Measurements from ENCODE around the gene ANKRD27. TPM values are rescaled to one million over a fixed set of nuclear protein-coding genes. Genes with fewer than 3 reads are reported as not detected.

Gene ANKRD27
- total and polyA plus RNA-seq, 10 of the 15 experiments (the other 5 are each of a cell fraction or from before 2014, with no cell fraction given), result 2.8 to 49.9 (median 28.5) TPM

GRCh38 chr19:32598022-32598421 lies 77.0 kb downstream of the ANKRD27 start:
- ATAC-seq (no peak), DNase-seq (ENCODE audit: low read depth, low spot score) (no peak)

More at GRCh38 chr19:32598022-32598421, 77.0 kb downstream of the ANKRD27 start:
- H3K4me2 ChIP-seq (ENCODE audit: control insufficient read depth, insufficient read depth), result no peak overlapping the region
- no peak overlapping the region for H3K4me3 ChIP-seq
- CTCF ChIA-PET, result interaction anchor here (0.8 to 1.9 kb wide), 3 partner anchors 51 to 377 kb away, joined by 3 read pairs; no protein-coding TSS in a partner anchor
- no peak overlapping the region for H3K9ac ChIP-seq (ENCODE audit: control insufficient read depth, insufficient read depth, low read length)
- no peaks in the 10 kb centered on the region; the same call in 2 of the 3 replicates for H3K9me3 ChIP-seq (replicated peaks; ENCODE audit: control insufficient read depth, insufficient read depth, low read length)
- intact Hi-C loops (cut with micrococcal nuclease; ENCODE audit: unreplicated experiment), result no loop called here
- in situ Hi-C loops (cut with MboI), result no loop called here
- H3K4me1 ChIP-seq (ENCODE audit: control insufficient read depth, insufficient read depth, low read length), result no peaks in the 10 kb centered on the region
- no peaks in the 10 kb centered on the region for H4K20me1 ChIP-seq (ENCODE audit: control insufficient read depth, insufficient read depth)
- no peak overlapping the region for H2AFZ ChIP-seq (ENCODE audit: control insufficient read depth, low read depth, low read length)
- RAD21 ChIA-PET (ENCODE audit: unreplicated experiment), result no interaction called here
- no peaks in the 10 kb centered on the region for H3K27me3 ChIP-seq (replicated peaks in 1 of 2; ENCODE audit: control insufficient read depth in 2 of 2, insufficient read depth in 2 of 2, low read length in 1 of 2)
- SMC1A ChIA-PET (ENCODE audit: uncharacterized antibody, unreplicated experiment), result interaction anchor here (0.7 kb wide), 1 partner anchor 93 kb away, joined by 3 read pairs; no protein-coding TSS in a partner anchor
- no peaks in the 10 kb centered on the region for H3K79me2 ChIP-seq (ENCODE audit: control insufficient read depth, insufficient read depth, low read length)
- FAIRE-seq, result no peak
- WGBS (ENCODE audit: insufficient coverage, insufficient replicate concordance, low lambda C conversion rate, missing lambda C conversion rate), result 87% methylated on average over 11 of the region's 11 CpGs
- TF ChIP-seq SMAD1 (IDR thresholded peaks at IDR 0.05; ENCODE audit: low read depth, partially characterized antibody), result no peak
- no peak for TF ChIP-seq HCFC1 (IDR thresholded peaks at IDR 0.05; ENCODE audit: low read length)
- TF ChIP-seq ATF2 (IDR thresholded peaks at IDR 0.05; ENCODE audit: low read length), result no peak
- no peak for TF ChIP-seq TCF12 (IDR thresholded peaks at IDR 0.05; ENCODE audit: low read depth, low read length)
- TF ChIP-seq MEF2A (IDR thresholded peaks at IDR 0.05; ENCODE audit: insufficient read depth, low read depth, low read length), result no peak
- TF ChIP-seq RAD51 (IDR thresholded peaks at IDR 0.05), result no peak
- TF ChIP-seq, protein P1, sequence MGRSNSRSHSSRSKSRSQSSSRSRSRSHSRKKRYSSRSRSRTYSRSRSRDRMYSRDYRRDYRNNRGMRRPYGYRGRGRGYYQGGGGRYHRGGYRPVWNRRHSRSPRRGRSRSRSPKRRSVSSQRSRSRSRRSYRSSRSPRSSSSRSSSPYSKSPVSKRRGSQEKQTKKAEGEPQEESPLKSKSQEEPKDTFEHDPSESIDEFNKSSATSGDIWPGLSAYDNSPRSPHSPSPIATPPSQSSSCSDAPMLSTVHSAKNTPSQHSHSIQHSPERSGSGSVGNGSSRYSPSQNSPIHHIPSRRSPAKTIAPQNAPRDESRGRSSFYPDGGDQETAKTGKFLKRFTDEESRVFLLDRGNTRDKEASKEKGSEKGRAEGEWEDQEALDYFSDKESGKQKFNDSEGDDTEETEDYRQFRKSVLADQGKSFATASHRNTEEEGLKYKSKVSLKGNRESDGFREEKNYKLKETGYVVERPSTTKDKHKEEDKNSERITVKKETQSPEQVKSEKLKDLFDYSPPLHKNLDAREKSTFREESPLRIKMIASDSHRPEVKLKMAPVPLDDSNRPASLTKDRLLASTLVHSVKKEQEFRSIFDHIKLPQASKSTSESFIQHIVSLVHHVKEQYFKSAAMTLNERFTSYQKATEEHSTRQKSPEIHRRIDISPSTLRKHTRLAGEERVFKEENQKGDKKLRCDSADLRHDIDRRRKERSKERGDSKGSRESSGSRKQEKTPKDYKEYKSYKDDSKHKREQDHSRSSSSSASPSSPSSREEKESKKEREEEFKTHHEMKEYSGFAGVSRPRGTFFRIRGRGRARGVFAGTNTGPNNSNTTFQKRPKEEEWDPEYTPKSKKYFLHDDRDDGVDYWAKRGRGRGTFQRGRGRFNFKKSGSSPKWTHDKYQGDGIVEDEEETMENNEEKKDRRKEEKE (IDR thresholded peaks at IDR 0.05), result no peak
- TF ChIP-seq SMAD5 (IDR thresholded peaks at IDR 0.05; ENCODE audit: low read depth), result no peak
- POLR2A ChIA-PET, result no interaction called here
- H3K36me3 ChIP-seq (ENCODE audit: control insufficient read depth in 2 of 2, insufficient read depth in 2 of 2, low read length in 1 of 2), result peaks cover 5 to 29% of the 10 kb centered on the region in 2 experiments; a peak in 3 of 4 replicates
- BruUV-seq (replicated peaks), result no TSS peak
- H3K27ac ChIP-seq (ENCODE audit: control insufficient read depth, insufficient read depth), result no peak overlapping the region

Data from GM12878 (cell line).